ENCODE measurements around the gene C13orf42.
"Not testable (repeated sequence)": the region's sequence is repeated elsewhere in the genome, so short reads cannot be mapped to it uniquely, and the experiment has no call there.

C13orf42 gene

DNA sequence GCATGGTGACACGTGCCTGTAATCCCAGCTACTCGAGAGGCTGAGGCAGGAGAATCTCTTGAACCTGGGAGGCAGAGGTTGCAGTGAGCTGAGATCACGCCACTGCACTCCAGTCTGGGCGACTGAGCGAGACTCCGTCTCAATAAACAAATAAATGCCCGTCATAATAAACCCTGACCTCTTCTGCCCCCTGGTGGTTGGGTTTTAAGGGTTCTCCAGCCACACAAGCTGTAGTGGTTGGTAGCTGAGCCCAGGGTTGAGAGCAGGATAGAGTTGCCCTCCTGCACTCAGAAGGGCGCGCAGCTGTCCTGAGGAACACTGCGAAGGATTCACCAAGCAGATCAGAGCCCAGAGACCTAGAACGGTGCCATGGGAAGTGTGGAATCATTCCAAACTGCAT is 9.8 kb upstream of the C13orf42 start:
- DNase-seq (ENCODE audit: low read depth in 2 of 2), result peak in 1 of 2 experiments; percentile 29

DNA sequence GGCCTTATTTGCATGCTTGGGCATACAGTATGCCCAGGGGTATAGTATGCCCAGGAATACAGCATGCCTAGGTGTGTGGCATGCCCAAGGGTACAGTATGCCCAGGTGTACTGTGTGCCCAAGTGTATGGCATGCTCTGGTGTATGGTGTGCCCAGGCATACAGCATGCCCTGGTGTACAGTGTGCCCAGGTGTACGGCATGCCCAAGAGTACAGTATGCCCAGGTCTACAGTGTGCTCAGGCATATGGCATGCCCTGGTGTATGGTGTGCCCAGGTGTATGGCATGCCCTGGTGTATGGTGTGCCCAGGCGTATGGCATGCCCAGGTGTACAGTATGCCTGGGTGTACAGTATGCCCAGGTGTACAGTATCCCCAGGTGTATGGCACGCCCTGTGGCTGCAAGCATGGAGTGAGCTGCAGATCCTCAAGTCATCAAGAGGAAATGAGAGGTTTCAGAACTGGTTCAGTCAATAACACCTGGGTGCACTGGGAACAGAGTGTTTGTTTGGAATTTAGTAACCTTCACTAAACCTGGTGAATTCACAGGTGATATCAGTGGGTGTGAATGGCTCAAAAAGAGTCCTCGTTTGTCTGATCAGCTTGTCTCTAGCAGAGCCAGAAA is 7.8 kb upstream of the C13orf42 start:
- no peak for DNase-seq (ENCODE audit: low read depth in 2 of 2)

GRCh38 chr13:51113969-51114368 is 2.9 kb upstream of the C13orf42 start:
- DNase-seq (ENCODE audit: low read depth in 2 of 2), result no peak

DNA sequence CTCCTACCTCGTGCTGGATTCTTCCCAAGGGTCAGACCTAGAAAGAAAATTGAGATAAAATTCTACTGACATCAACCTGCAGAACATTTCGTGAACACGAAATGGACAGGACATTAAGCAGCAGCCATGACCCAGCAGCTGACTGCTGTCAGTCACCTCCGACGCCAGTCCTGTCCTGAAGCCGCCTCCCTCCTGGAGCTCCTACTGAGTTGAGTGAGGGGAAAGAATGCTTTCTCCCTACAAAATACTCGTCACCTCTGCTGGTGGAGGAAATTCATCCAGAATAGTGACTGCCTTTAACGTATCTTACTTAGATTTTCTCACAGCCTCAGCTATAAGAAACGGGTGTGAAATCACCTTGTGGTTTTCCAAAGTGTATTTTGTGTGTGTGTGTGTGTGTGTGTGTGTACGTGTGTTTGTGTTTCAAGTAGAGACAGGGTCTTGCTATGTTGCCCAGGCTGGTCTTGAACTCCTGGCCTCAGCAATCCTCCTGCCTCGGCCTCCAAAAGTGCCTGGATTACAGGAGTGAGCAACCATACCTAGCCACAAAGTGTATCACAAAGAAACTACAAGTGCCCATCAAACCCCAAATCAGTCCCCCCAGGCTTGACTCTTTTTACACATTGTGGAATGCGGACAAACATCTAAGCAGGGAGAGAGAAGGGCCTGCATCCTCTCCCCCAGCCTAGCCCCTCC is 2.3 kb upstream of the C13orf42 start:
- no peak for DNase-seq (ENCODE audit: low read depth in 2 of 2)

- no peak for DNase-seq (ENCODE audit: low read depth in 2 of 2)
Observed at GRCh38 chr13:51112771-51113170, 1.7 kb upstream of the C13orf42 start.

DNA sequence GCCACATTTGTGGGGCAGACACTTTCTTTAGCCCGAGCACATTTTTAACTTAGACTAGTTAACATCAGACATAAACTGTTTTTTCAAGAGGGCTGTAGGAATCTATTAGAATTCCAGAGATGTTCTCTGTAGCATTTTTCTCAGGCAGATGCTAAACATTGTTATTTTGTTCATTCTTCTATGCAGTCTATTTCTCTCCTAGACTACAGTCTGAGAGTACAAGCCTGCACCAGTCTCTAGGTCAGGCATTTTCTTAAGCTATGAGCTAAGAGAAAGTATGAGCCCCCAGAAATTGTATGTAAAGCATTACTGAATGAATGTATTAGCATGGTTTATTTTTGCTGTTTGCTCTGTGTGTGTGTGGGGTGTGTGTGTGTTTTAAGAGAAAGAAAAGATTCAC is 923 bp upstream of the C13orf42 start:
- DNase-seq (ENCODE audit: low read depth in 2 of 2), result no peak

DNA sequence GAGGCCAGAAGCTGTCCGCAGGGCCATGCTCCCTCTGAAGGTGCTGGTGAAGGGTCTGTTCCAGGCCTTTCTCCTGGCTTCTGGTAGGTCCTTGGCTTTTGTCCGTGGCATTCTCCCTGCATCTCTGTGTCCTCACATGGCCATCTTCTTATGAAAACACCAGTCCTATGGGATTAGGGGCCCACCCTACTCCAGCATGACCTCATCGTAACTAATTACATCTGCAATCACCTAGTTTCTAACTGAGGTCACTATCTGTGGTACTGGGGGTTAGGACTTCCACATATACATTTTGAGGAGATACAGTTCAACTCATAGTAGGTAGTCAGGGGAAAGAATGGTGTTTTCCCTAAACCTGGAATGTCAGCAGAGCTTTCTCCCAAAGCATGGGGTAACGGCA is 3.1 kb downstream of the C13orf42 start:
- no peak for DNase-seq (ENCODE audit: low read depth in 2 of 2)

- DNase-seq (ENCODE audit: low read depth in 2 of 2), result no peak
Observed at GRCh38 chr13:51105046-51105445, 6.0 kb downstream of the C13orf42 start.

DNA sequence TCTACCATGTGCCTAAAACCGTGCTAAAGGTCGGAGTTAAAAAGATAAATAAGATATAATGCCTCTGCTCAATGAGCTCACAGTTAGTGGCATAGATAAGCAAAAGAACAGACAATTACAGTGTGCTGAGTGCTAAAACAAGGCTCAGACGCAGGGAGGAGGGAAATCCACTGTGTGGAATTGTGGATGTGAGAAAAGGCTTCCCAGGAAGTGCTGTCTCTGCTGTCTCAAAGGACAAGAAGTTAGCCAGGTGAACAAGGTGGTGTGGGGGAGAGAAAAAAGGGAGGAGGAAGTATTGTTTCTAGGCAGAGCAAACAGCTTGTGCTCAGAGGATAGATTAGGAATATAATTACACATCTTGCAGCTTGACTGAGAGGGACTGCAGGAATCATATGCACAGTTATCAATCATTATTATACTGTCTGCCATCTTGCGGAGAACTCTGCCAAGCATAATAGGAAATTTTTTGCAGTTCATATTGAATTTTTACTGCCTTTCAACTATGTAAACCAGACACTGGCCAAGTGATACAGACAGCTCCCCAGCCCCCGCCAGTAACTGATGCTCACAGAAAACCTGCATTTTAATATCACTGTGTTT is 9.3 kb downstream of the C13orf42 start:
- DNase-seq (ENCODE audit: low read depth in 2 of 2), result no peak

DNA sequence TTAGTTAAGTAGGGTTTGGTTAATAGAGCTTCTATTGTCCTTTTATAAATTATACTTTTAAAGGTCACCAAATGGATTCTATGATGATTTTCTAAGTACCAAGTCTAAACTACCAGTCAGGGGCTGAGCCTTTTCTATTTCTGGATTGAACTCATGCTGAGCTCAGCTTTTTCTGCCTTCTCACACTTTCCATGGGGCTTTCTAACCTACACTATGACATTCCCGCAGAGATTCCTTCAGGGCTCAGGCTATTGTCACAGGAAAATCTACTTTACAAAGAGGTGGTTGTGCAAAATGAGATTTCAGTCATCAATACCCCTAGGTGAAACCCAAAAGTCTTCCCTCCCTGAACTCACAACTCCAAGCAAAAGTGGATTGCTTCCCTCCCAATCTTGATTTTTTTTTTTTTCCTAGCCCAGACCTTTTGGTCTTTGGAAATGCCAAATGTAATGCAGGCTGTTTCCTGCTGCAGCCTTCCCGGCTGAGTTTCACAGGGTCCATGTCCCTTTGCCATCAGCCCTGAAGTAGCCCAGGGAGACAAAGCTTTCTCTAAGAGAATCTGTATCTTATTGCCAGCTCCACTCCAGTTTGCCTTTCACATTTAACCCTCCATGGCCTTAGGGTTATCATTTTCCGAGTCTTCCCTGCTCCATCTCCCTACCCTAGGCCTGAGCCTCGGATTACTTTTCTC is 13.6 kb downstream of the C13orf42 start:
- DNase-seq (ENCODE audit: low read depth in 2 of 2), result no peak

- no peak for DNase-seq (ENCODE audit: low read depth in 2 of 2)
Observed at GRCh38 chr13:51096131-51096530, 14.9 kb downstream of the C13orf42 start.

GRCh38 chr13:51093574-51093973 is 17.5 kb downstream of the C13orf42 start:
- no peak for DNase-seq (ENCODE audit: low read depth in 2 of 2)

DNA sequence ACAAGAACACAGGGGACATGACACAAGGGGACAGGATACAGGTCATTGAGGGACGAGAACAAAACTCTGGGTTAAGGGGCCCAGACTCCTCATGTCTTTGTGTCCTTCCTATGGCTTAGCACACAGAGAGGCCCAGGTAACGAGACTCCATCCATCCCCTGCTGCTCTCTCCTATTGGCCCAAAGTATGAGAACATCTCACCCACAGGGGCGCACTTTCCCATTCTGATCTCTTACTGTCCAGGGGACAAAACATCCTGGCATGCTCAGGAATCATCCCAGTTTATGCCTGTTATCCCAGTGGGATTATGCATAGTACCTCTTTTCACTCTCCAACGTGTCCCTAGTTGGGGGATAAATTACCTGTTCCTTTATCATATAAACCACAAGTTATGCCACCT is 19.2 kb downstream of the C13orf42 start:
- no peak for DNase-seq (ENCODE audit: low read depth in 2 of 2)

DNA sequence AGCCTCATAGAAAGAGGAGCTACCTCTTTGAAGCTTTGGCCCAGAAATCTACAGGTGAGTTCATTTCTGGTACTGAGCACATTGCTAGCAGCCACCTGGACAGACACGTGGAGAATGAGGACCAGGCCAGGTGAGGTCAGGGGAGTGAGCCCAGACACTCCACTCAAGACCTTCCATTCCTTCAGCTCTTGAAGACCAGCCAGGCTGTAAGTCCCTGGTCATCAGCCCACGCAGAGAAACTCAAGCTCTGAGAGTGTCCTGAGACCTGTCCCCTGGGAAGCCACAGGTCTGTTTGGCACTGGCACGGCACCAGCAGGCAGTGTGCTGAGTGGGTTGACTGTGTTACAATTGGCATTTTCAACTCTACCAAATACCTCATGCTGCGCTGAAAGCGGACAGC is 27.4 kb downstream of the C13orf42 start:
- DNase-seq (ENCODE audit: low read depth in 2 of 2), result no peak

GRCh38 chr13:51080478-51081065 is 30.5 kb downstream of the C13orf42 start:
- DNase-seq (ENCODE audit: low read depth in 2 of 2), result not testable (repeated sequence)

GRCh38 chr13:51071493-51071892 is 39.6 kb downstream of the C13orf42 start:
- DNase-seq (ENCODE audit: low read depth in 2 of 2), result no peak

- DNase-seq (ENCODE audit: low read depth in 2 of 2), result peak; percentile 56 to 79
Observed at GRCh38 chr13:51070005-51070649, 40.9 kb downstream of the C13orf42 start.

DNA sequence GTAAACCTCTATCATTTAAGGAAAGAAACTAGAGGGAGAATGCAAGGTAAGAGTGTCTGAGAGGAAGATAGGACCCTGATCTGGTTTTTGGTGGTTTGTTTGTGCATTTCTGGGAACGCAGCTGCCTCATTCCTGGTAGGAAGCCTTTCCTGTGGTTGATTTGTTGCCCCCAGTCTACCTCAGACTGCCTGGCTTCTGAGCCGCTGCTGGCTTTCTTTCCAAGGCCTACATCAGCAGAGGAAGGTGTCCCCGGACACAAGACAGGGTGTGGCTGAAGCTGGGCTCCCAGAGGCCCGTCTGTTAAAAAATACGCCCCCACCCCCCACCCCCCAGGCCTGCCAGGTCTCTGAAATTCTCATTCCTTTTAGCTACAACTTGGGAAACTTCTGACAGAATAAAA is 42.6 kb downstream of the C13orf42 start:
- DNase-seq (ENCODE audit: low read depth in 2 of 2), result no peak

GRCh38 chr13:51067706-51068105 is 43.4 kb downstream of the C13orf42 start:
- DNase-seq (ENCODE audit: low read depth in 2 of 2), result no peak

- no peak for DNase-seq (ENCODE audit: low read depth in 2 of 2)
Observed at GRCh38 chr13:51067210-51067701, 43.8 kb downstream of the C13orf42 start.

DNA sequence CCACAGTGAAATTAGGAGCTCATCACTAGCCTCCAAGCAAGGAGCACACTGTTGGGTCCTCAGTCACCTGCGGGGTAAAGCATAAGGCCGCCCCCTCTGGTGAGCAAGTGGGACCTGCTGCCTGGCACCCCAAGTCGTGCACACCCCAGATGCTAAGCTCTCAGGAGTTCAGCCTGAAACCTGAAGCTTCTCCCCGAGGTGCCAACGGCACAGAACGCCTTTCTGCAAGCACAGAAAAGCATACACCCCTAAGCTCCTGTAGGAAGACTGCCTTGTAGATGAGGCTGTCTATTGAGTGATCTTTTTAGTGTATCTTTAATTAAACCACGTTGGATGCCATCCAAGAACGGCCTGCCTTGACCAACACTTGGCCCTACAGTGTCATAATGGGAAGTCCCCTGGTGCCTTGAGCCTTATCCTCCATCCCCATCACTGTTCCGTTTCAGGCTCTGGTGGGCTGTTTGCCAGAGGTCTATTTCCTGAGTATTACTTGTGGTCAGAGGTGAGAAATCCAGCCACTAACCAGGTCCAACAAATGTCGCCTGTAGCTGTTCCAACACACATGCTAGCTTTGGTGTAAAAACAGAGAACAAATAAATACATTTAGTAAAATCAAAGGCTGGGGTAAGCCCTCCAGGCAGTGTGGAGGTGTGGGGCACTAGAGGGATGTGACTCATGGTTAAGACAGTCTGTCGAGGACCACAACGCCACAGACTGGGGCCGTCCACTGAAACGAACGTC is 44.8 kb downstream of the C13orf42 start:
- no peak for DNase-seq (ENCODE audit: low read depth in 2 of 2)

Measured in stimulated activated CD4-positive, alpha-beta T cell treated with anti-CD3 and anti-CD28 coated beads, Interleukin-12 subunit alpha, Interleukin-12 subunit beta, amount 100 ng/mL, for 24 hours (primary cell).